ENCODE results near the gene DDX1. TPM values are rescaled to one million over a fixed set of nuclear protein-coding genes. Genes with fewer than 3 reads are reported as not detected.

Gene DDX1
- total and polyA plus RNA-seq, 2 of the 4 experiments (the other 2 are of a cell fraction) = 73.6 to 74.9 TPM

GRCh38 chr2:15616429-15616828 is 24.8 kb downstream of the DDX1 start:
- H3K14ac ChIP-seq (replicated peaks; ENCODE audit: low read depth, low read length) = no peak overlapping the region
- dilution Hi-C loops (cut with HindIII; ENCODE audit: low sequenced_read_pairs, unreplicated experiment) = no loop called here
- no peak overlapping the region for H3K9ac ChIP-seq (ENCODE audit: low read depth, low read length)
- no peak overlapping the region for H3K56ac ChIP-seq (ENCODE audit: extremely low read depth, insufficient read depth, low read length)
- no peak overlapping the region for H2BK20ac ChIP-seq (ENCODE audit: low read depth, low read length)
- H3K4me1 ChIP-seq (ENCODE audit: control insufficient read depth, insufficient read depth, low read length) = no peaks in the 10 kb centered on the region
- no peak overlapping the region for H4K91ac ChIP-seq (ENCODE audit: insufficient read depth, low read depth, low read length)
- no peak overlapping the region for H3K27ac ChIP-seq (ENCODE audit: insufficient read depth, low read length)
- no peak overlapping the region for H2BK15ac ChIP-seq (ENCODE audit: low read depth, low read length)
- H3K23ac ChIP-seq (ENCODE audit: low read depth, low read length) = no peak overlapping the region
- H3K4me2 ChIP-seq (ENCODE audit: low read depth, low read length) = no peak overlapping the region
- H3K79me1 ChIP-seq (ENCODE audit: low read depth in 1 of 2, low read length in 2 of 2) = no peaks in the 10 kb centered on the region; a peak in 1 of 4 replicates
- no peak overlapping the region for H2BK120ac ChIP-seq (ENCODE audit: low read depth, low read length)
- in situ Hi-C loops (cut with MboI; ENCODE audit: low sequenced_read_pairs) = no loop called here
- H3K27me3 ChIP-seq (ENCODE audit: control insufficient read depth, insufficient read depth, low read length) = no peaks in the 10 kb centered on the region
- no peak overlapping the region for H3K4ac ChIP-seq (ENCODE audit: low read depth, low read length)
- H3K18ac ChIP-seq (ENCODE audit: low read depth, low read length) = no peak overlapping the region
- H2AFZ ChIP-seq (replicated peaks; ENCODE audit: low read length, poor library complexity) = no peak overlapping the region
- intact Hi-C loops (cut with micrococcal nuclease) = no loop called here
- no peaks in the 10 kb centered on the region for H3K9me1 ChIP-seq (ENCODE audit: insufficient read depth, low read length)
- H2AK9ac ChIP-seq (replicated peaks; ENCODE audit: low read depth, low read length, poor library complexity) = no peak overlapping the region
- no peak overlapping the region for H4K5ac ChIP-seq (ENCODE audit: low read depth, low read length)
- TF ChIP-seq RFX5 (IDR thresholded peaks at IDR 0.05; ENCODE audit: low read depth, low read length) (no peak), MXI1 (IDR thresholded peaks at IDR 0.05; ENCODE audit: borderline replicate concordance, low read depth, low read length) (no peak), FOS (IDR thresholded peaks at IDR 0.05; ENCODE audit: low read depth, low read length) (no peak), CHD1 (IDR thresholded peaks at IDR 0.05; ENCODE audit: low read depth, low read length) (no peak), MAZ (IDR thresholded peaks at IDR 0.05; ENCODE audit: borderline replicate concordance, low read depth, low read length) (no peak), CTCF (conservative IDR thresholded peaks at IDR 0.05; ENCODE audit: low read depth, low read length) (no peak), ELK1 (IDR thresholded peaks at IDR 0.05; ENCODE audit: borderline replicate concordance, low read depth, low read length) (no peak)
- BruUV-seq (replicated peaks) = no TSS peak
- H3K36me3 ChIP-seq (ENCODE audit: control insufficient read depth, insufficient read depth, low read length) = peaks cover 29% of the 10 kb centered on the region
- H3K4me3 ChIP-seq (ENCODE audit: insufficient read depth, low read depth, low read length) = no peak overlapping the region
- H3K9me3 ChIP-seq (ENCODE audit: control insufficient read depth, insufficient read depth, low read length) = no peaks in the 10 kb centered on the region
- no peak overlapping the region for H4K8ac ChIP-seq (ENCODE audit: low read depth in 2 of 2, low read length in 2 of 2)
- no peaks in the 10 kb centered on the region for H4K20me1 ChIP-seq (ENCODE audit: insufficient read depth, low read length)
- ChIA-PET POLR2A (ENCODE audit: unreplicated experiment) (no interaction called here), CTCF (no interaction called here)
- ATAC-seq (ENCODE audit: low read depth) (no peak), DNase-seq (no peak)
- H2AK5ac ChIP-seq (ENCODE audit: low read depth, low read length) = no peak overlapping the region
- H2BK5ac ChIP-seq (ENCODE audit: low read depth, low read length, poor library complexity, severe bottlenecking) = no peak overlapping the region
- no CpG with 5 or more reads among the region's 4 CpGs for whole genome bisulfite sequencing, 2 experiments (ENCODE audit: extremely low coverage in 2 of 2, insufficient read length in 1 of 2)

Data from IMR-90 (cell line).